ENCODE data around the gene RPS5.
"Not testable (repeated sequence)": the region's sequence is repeated elsewhere in the genome, so short reads cannot be mapped to it uniquely, and the experiment has no call there.

The RPS5 gene

DNA sequence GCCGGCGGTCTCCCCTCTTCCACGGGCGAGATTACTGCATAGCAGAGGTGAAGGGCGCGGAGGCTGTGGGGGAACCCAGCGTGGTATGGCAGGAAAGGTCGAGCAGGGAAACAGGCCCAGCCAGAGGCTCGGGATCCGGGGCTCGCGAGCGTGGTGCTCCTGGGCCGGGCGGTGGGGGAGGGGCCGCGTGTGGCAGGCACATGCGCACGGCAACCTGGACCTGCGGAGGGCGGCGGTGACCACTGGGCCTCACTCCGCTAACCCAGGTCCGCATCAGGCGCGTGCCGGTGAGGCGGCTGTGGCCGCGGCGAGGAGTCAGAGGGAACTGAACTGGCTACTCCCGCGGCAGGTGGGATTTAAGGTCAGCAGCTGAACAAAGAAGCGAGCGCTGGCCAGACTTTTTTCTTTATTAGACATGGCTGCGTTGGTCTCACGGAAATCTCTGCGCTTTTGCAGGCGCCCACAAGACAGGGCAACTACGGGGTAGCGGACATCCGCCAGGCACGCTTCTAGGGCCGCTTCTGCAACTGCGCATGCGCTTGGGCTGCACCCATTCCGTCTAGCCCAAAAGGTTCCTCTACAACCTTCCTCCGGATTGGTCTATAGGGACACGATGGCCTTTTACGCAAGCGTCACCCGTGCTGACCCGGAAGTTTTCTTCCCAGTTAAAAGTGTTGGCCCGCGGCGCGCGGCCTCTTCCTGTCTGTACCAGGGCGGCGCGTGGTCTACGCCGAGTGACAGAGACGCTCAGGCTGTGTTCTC is at the start of gene RPS5:
RPS5 (plus strand) TSS at position 694 of the 762 bp plus-strand sequence. CDS start 869 bp downstream, outside the sequence.
- DNase-seq (ENCODE audit: low read depth) = peak; percentile 91

DNA sequence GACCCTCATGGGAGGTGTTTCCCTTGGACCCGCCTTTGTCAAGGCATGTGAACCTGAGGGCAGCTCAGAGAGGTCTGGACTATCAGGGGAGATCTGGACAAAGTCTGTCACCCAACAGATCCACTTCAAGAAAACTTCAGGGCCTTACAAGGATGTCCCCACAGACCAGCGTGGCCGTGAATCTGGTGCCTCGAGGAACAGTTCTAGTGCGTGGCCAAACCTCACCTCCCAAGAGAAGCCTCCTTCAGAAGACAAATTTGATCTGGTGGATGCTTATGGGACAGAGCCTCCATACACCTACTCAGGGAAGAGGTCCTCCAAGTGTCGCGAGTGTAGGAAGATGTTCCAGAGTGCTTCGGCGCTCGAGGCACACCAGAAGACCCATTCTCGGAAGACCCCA is 48.7 kb upstream of the RPS5 start:
- DNase-seq (ENCODE audit: low read depth) = no peak

DNA sequence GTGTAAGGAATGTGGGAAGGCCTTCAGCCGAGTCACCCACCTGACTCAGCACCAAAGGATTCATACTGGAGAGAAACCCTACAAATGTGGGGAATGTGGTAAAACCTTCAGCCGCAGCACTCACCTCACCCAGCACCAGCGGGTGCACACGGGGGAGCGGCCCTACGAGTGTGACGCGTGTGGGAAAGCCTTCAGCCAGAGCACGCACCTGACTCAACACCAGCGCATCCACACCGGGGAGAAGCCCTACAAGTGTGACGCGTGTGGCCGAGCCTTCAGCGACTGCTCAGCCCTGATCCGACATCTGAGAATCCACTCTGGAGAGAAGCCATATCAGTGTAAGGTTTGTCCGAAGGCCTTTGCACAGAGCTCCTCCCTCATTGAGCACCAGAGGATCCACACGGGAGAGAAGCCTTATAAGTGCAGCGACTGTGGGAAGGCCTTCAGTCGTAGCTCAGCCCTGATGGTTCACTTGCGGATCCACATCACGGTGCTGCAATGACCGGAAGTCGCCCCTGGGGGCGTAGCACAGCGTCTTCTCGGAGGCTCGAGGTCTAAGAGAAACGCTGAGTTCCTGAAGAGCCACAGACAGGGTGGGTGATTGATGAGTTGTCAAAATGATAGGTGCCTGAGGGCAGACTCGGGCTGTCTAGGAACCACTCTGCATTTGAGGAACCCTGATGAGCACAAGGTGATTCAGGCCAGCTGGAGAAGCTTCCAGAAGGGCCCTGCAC is 48.1 kb upstream of the RPS5 start:
- no peak for DNase-seq (ENCODE audit: low read depth)

DNA sequence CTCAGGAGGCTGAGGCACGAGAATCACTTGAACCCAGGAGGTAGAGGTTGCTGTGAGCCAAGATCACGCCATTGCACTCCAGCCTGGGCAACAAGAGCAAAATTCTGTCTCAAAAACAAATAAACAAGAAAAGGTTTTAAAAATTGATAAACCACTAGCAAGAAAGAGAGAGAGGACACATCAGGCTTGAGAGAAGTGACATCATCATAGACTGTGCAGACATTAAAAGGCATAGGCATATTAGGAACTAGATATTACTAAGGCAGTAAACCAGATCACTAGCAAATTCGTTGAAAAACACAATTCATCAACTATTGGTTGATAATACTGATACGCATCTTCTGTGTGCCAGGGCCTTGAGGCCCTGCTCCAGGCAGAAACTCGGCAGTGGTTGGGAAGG is 41.5 kb upstream of the RPS5 start:
- no peak for DNase-seq (ENCODE audit: low read depth)

DNA sequence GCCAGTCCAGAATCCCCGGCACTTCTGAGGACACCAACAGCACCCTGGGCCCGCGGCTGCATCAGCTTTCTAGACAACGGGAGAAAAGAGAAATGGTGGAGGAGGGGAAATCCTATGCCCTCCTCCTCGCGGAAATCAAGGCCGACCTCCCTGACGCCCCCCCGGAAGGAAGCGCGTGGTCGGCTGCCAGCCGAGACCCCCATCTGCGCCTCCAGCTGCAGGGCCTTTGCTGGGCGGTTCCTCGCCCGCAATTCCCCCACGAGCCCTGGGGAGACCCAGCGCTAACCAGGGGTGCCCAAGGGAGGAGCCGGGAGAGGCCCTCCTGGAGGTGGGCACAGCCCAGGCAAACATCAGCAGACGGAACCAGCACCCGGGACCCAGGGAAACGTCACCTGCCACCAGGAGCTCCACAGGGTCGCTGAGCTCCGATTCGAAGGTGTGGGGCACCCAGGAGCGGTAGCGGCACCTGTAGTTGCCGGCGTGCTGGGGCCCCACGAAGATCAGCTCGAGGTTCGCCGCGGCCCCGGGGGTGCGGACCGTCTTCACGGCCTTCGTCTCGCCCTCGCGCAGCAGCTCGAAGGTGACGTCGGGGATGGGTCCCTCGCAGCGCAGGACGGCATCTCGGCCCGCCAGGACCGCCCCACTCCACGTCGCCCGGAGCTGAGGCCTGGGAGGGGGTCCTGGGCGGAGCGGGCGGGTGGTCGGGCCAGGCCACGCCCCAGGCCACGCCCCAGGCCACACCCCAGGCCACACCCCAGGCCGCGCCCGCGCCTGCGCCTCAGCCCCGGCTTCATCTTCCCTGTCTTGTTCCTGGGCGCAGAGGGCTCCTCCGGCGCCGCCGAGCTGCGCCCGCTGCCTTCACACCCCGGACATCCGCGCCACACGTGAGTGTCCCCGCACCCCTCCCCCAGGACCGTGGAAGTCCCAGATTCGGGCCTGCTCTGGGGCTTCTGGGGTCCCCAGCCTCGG is 39.8 kb upstream of the RPS5 start:
- DNase-seq (ENCODE audit: low read depth) = peak; percentile 52

DNA sequence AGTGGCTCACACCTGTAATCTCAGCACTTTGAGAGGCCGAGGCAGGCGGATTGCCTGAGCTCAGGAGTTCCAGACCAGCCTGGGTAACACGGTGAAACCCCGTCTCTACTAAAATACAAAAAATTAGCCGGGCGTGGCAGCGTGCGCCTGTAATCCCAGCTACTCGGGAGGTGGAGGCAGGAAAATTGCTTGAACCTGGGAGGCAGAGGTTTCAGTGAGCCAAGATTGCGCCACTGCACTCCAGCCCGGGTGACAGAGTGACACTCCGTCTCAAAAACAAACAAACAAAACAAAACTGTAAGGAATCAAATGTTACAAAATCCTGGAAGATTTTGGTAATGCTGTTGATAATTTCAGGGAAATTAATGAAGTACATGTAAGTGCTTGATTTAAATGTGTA is 39.0 kb upstream of the RPS5 start:
- not testable (repeated sequence) for DNase-seq (ENCODE audit: low read depth)

DNA sequence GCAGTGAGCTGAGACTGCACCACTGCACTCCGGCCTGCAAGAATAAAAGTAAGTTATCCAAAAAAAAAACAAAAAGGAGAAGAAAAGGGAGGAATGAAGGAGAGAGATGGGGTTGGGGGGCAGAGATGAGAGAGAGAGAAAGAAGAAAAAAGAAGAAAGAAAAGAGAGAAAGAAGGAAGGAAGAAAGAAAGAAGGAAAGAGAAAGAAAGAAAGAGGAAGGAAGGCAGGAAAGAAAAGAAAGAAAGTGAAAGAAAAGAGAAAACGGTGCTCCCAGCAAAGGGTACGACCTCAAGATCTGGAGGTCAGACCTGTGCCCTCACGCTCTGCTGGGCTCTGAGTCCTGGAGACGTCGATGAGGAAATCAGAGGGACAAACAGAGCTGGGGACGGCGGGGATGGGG is 37.5 kb upstream of the RPS5 start:
- DNase-seq (ENCODE audit: low read depth) = no peak

DNA sequence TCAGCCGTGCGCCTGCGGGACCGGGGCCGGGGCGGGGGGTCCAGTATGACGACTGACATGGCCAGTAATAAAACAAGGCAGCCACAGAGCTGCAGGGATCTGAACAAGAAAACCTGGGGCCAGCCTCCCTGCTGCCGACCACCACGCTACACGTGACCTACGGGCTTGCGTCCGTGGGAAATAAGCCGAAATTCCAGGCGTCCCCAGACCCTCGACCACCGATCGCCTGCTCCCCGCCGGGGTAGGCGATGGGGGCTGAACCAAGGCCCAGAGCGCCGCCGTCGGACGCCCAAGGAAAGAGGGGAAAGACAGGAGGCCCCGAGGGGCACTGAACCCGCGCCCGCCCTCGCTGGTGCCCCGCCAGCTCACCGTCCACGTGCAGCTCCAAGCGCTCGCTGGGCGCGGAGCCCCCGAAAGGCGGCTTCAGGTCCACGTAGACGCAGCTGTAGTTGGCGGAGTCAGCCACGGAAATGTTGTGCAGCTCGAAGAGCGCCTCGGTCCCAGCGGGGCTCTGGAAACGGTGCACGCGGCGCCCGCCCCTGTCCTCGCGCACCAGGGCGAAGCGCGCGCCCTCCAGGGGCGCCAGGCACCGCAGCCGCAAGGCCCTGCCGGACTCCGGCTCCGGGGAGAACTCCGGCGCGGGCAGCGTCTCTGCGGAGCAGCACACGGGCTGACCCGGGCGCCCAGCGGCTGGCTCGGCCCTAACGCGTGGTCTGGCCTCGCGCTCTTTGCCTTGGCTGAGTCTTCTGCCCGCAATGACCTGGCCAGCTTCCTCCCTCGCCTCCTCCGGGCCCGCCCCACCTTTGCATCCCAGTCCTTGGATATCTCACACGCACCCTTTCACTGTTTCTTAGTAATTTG is 36.8 kb upstream of the RPS5 start:
- DNase-seq (ENCODE audit: low read depth) = no peak

DNA sequence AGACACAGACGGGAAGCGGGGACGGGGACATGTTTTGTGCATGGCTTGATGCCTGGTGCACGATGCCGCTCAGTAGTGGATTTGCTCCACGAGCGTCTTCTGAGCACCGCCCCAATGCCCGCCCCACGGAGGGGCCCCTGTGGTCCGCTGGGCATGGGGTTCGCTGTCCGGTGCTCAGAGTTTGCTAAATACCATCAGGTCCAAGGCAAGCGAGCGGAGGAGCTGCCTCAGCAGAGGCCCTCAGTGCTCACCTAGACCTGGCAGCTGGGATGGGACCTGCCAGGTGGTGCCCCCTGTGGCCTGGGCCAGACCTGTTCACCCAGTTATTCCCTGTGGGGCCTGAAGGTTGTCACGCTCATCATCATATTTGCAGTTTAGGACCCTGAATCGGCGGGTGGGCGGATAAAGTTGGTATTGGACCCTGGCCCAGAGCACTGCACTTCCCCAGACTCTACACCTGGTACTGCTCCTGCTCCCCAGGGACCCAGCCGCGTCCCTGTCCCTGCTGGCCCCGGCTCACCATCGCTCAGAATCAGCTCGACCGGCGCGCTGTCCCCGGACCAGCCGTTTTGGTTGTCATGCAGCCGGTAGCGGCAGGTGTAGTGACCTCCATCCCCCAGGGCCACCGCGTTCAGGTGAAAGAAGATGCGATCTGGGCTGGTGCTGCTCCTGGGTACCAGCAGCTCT is 36.1 kb upstream of the RPS5 start:
- DNase-seq (ENCODE audit: low read depth) = no peak

DNA sequence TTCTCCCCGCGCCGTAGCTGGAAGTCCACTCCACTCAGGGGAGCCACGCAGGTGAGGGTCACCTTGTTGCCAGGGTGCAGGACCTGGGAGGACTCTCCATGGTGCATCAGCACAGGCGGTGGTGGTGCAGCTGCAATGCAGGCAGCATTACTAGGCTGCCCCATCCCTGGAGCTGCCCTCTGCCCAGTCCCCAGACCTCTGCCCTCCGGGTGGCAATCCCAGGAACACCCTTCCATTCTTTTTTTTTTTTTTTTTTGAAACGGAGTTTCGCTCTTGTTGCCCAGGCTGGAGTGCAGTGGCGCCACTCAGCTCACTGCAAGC is 35.6 kb upstream of the RPS5 start:
- no peak for DNase-seq (ENCODE audit: low read depth)

DNA sequence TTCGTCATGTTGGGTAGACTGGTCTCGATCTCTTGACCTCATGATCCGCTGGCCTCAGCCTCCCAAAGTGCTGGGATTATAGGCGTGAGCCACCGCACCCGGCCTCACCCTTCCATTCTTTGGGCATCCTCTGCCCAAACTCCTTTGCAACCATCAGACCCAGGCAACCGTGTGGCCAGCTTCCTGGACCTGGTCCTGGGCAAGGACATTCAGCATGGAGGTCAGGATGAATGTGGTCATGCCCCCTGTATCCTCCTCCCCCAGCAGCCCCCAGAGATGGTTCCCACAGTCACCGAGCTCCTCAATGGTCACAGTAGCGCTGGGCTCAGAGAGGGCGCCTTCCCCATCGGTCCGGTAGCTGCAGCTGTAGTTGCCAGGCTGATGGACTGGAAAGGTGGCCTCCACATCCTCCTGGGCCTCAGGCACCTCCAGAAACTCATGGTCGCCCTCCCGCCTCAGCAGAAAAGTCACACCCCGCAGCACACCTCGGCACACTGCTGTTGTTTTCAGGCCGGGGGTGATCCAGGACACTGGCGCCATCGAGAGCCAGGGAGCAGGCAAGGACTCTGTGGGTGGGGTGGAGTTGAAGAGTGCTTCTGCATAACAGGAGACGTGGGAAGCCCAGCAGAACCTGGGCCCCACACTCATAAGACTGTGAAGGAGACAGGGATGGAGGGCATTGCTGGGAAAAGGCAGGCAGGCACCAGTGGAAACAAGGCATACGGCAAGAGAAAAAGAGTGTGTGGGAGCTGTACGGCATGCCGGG is 34.9 kb upstream of the RPS5 start:
- DNase-seq (ENCODE audit: low read depth) = no peak

DNA sequence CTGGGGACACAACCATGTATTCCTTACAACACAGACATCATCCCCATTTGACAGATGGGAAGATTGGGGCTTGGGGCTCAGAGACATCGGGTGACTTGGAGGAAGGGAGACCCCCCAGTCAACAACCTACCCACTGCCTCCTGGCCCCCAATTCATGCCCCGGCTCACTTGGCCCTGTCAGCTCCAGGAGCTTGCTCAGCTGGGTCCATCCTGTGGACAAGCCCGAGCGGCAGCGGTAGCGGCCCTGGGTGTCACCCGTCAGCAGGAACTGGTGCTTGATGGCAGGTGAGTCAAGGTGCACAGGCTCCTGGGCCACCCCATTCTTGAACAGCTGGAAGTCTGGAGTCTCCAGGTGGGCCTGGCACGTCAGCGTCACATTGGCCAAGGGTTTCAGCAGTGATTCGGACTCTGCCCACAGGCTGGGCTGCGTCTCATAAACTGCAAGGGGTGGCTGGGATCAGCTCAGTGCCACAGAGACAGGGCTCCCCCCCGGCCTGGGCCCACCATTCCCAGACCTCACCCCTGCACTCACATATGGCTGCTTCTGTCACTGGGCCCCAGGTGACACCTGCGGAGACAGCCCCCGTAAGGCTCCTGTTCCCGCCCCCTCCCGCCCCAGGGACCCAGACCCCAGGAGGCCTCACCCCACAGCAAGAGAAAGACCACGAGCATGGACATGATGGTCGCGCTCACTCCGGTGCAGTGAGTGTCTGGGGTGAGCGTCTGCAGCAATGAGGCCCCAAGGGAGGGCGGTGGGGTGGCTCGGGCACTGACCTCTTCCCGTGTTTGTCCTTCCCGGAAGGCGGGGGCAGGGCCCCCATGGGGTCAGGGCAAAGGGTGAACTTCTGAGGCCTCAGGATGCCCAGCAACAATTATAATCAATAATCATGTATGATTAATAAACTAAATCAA is 34.1 kb upstream of the RPS5 start, which contains the start of gene A1BG:
A1BG (minus strand) TSS at position 733 of the 912 bp plus-strand sequence; CDS start at position 678, 55 bp downstream.
- no peak for DNase-seq (ENCODE audit: low read depth)

DNA sequence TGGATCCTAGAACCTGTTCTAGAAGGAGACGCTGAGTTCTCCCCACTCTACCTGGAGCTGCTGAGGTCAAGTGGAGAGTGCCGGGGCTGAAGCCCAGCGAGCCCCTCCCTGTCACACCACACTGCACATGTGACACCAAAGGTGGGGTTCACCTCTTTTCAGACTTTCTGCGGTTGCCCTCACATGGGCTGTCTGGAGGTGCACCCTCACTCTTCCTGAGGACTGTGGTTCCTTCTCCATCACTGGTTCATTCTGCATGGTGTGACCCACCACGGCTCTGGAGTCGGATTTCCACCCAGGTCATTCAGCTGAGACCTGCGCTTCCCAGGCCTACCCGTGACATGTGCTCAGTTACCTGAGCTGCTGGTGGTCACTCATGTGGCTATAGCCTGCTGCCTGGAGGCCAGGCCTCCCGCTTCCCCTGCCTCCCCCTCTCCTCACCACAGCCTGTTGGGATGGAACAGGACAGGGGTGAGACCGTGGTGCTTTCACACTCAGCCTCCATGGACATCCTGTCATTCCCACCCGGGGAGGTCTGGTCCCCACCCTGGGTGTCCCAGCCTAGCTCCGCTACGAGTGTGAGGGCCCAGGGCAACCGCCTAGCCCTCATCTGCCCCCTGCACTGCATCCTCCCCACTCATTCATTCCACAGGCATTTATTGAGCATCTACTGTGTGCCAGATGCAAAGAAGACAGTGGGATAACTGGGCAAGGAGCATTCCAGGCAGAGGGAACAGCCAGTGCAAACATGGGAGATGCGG is 33.2 kb upstream of the RPS5 start:
- DNase-seq (ENCODE audit: low read depth) = no peak

DNA sequence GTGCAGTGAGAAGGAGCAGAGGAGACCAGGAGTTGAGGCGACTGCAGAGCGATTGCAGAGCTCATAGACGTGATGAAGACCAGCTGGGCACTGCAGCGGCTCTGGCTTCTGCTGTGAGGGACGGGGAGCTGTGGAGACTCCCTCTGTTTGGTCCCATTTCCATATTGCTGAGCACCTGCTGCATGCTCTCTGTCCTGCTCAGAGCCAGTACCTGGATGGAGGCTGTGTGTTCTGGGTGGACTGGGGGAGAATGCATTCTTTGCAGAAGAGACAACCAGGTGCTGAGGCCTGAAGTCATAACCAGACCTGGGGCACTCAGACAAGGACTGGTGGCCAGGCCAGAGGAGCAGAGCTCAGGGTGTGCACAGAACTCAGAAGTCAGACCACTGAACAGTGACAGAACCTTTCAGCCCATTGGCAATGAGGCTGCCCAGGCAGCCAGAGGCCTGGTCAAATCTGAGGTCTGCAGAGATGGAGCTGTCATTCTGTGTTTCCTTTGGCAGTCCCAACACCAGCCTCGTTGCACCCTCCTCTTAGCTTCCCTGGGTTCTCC is 32.5 kb upstream of the RPS5 start:
- DNase-seq (ENCODE audit: low read depth) = no peak

DNA sequence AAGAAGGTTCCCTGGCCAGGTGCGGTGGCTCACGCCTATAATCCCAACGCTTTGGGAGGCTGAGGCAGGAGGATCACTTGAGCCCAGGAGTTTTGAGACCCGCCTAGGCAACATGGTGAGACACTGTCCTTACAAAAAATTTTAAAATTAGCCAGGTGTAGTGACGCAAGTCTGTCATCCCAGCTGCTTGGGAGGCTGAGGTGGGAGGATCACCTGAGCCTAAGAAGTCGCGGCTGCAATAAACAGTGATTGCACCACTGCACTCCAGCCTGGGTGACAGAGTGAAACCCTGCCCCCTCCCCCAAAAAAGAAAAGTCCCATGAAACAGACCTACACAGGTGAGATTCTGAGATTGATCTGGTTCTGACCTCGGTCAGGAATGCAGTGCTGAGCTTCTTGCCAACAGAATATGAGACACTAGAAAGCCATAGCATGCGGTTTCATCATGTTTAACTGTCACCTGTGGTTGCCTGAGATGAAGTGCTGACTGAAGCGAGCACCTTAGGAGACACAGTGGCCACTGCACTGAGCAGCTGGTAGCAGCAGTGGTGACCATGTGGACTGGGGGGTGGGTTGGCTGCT is 31.8 kb upstream of the RPS5 start:
- no peak for DNase-seq (ENCODE audit: low read depth)

DNA sequence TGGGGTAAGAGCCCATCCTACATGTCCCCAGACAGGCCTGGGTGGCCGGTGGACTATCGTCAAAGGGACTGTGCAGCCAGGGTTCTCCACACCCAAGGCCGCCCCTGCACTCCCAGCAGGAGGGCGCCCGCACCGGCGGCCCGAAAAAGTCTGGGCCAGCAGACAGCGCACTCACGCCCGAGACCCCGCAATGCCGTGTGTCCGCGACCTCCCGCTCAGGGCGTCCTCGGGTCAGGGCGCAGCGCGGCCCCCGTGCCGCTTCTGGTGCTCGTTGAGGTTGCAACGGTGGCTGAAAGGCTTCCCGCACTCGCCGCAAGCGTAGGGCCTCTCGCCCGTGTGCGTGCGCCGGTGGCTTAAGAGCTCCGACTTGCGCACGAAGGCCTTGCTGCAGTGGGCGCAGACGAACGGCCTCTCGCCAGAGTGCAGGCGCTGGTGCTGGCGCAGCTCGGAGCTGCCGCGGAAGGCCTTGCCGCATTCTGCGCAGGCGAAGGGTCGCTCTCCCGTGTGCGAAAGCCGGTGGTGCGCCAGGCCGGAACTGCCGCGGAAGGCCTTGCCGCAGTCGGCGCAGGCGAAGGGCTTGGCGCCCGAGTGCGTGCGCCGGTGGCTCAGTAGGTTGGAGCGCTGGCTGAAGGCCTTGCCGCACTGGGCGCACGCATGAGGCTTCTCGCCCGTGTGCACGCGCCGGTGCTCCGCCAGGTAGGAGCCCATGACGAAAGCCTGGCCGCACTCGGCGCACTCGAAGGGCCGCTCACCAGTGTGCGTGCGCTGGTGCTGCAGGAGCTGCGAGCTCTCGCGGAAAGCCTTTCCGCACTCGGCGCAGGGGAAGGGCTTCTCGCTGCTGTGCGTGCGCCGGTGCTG is 30.9 kb upstream of the RPS5 start:
- no peak for DNase-seq (ENCODE audit: low read depth)

All from activated gamma-delta T cell treated with anti-CD3 and anti-CD28 coated beads, Interleukin-2, amount 50 U/mL, for 16 hours (primary cell).